Colonic mucosa (tissue), 4 donors: ENCODE measurements around the gene CREB5. TPM values are rescaled to one million over a fixed set of nuclear protein-coding genes. Genes with fewer than 3 reads are reported as not detected.

Experiments used
- DNase-seq: peaks from one replicate; pipeline ENCODE4 v3.0.0-alpha.2; 2020
- H3K27ac ChIP-seq: fragments of 200-600 bp; one replicate; pipeline ENCODE4 v1.8.0; 2021
- H3K27me3 ChIP-seq: fragments of 200-600 bp; one replicate; pipeline ENCODE4 v1.8.0; 2021
- H3K36me3 ChIP-seq: fragments of 200-600 bp; one replicate; pipeline ENCODE4 v1.8.0; 2021
- H3K4me1 ChIP-seq: fragments of 200-600 bp; one replicate; pipeline ENCODE4 v1.8.0; 2021; ENCODE audit warnings: mild to moderate bottlenecking
- H3K4me3 ChIP-seq: fragments of 200-600 bp; one replicate; pipeline ENCODE4 v1.8.0; 2021
- H3K9ac ChIP-seq, 2 donors: one replicate each; pipeline ENCODE4 v1.7.0; 2013; ENCODE audit warnings: control low read depth in 2 of 2, low read depth in 2 of 2, low read length in 2 of 2
- H3K9me3 ChIP-seq: fragments of 200-600 bp; one replicate; pipeline ENCODE4 v1.8.0; 2021
- CTCF ChIP-seq: fragments of 200-600 bp; IDR thresholded peaks from one replicate; pipeline ENCODE4 v1.8.0; 2022; ENCODE audit warnings: antibody characterized with exemption, mild to moderate bottlenecking
- intact Hi-C: fragments of 100-400 bp; cut with DNase I; formaldehyde crosslinking; loops from one replicate; pipeline ENCODE4 v1.14.1; 2022
- total RNA-seq, 2 donors: library from RNA; stranded (reverse); fragmentation: NEBNext Ultra II Directional in 1 of 2; extraction: Animal tissue kit (Norgen Biotek cat#: 25700) in 1 of 2; gene quantifications; one replicate each; pipeline ENCODE4 v1.2.1, GENCODE V29; 2021
- donor health status: healthy.
- donor health status: DM: no; HTN: no; CAD: no.
- donor health status: DM: no; HTN: no; CAD: no.

Gene CREB5
- total RNA-seq, 2 donors from 2014 or later = 0.54 to 3.6 TPM

DNA sequence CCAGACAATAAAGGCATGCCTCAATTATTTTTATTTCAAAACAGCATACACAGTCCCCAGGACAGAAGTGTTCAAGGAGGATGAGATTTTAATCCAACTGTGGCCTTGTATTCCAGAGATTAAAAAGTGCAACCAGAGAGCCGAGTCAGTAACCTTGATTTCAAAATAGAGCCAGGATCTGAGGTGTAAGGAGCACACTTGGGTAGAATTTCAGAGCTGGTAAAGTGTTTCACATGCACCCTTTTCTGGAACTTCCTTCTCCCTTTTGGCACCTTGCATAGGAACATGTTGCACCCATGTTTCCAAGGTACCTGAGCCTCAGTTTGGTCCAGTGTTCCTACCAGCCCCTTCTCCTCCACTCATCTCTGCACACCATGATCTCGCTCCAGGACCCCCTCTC is 320.7 kb downstream of the CREB5 start:
- no peaks in the 10 kb centered on the region for H3K9me3 ChIP-seq
- no peaks in the 10 kb centered on the region for H3K27me3 ChIP-seq
- H3K4me1 ChIP-seq = no peaks in the 10 kb centered on the region
- no peak overlapping the region for H3K4me3 ChIP-seq
- no peak overlapping the region for H3K27ac ChIP-seq
- TF ChIP-seq CTCF = no peak
- H3K9ac ChIP-seq = no peak overlapping the region
- DNase-seq = no peak
- no peaks in the 10 kb centered on the region for H3K36me3 ChIP-seq
- intact Hi-C loops = no loop called here

DNA sequence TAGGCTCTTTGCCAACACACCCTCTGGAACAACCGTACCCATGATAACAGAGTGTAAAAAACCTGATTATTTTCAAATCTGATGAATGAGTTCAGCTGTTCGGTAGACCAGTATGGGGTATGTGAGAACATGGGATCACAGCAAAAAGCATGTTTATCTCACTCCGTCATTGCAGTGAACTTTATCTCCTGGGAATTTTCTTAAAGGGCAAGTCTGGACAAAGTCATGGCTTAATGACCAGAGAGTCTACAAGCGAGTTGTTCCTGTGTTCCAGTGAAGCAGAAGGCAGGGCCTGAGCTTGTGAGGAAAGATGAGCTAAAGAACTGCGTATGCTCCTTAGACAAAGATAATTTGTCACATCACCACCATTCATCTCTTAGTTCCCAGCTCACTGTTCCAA is 326.1 kb downstream of the CREB5 start:
- no peaks in the 10 kb centered on the region for H3K36me3 ChIP-seq
- no peaks in the 10 kb centered on the region for H3K9me3 ChIP-seq
- intact Hi-C loops = no loop called here
- no peaks in the 10 kb centered on the region for H3K27me3 ChIP-seq
- no peak overlapping the region for H3K4me3 ChIP-seq
- no peak overlapping the region for H3K27ac ChIP-seq
- TF ChIP-seq CTCF = no peak
- no peak overlapping the region for H3K9ac ChIP-seq
- H3K4me1 ChIP-seq = no peaks in the 10 kb centered on the region
- no peak for DNase-seq

GRCh38 chr7:28739128-28739527 is 326.8 kb downstream of the CREB5 start:
- H3K36me3 ChIP-seq = no peaks in the 10 kb centered on the region
- H3K4me3 ChIP-seq = no peak overlapping the region
- H3K9ac ChIP-seq = no peak overlapping the region
- intact Hi-C loops = no loop called here
- H3K27ac ChIP-seq = no peak overlapping the region
- no peaks in the 10 kb centered on the region for H3K27me3 ChIP-seq
- TF ChIP-seq CTCF = no peak
- H3K9me3 ChIP-seq = no peaks in the 10 kb centered on the region
- DNase-seq = no peak
- no peaks in the 10 kb centered on the region for H3K4me1 ChIP-seq

GRCh38 chr7:28739826-28740225 is 327.5 kb downstream of the CREB5 start:
- Histone ChIP-seq H3K27ac (no peak overlapping the region), H3K27me3 (no peaks in the 10 kb centered on the region), H3K36me3 (no peaks in the 10 kb centered on the region), H3K4me3 (no peak overlapping the region), H3K9ac (no peak overlapping the region), H3K4me1 (no peaks in the 10 kb centered on the region), H3K9me3 (no peaks in the 10 kb centered on the region)
- intact Hi-C loops = no loop called here
- no peak for DNase-seq
- TF ChIP-seq CTCF = no peak

DNA sequence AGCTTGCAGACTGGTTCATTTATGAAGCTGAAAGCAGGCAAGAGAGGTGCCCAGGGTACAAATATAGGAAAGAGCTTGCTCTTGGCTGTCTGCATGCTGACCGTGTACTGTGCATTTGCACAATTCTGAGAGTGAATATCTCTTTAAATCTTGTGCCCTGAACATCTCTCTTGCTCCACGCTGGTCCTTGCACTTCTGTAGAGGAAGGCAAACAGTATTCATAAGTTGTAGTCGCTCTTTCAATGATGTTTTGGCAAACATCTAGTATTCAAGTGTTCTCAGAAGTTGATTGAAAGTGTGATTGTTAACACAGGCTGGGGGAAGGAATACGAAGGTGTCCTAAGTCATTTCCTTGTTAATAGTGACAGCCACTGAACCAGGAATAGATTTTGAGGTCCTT is 332.6 kb downstream of the CREB5 start:
- no peak for DNase-seq
- Histone ChIP-seq H3K27me3 (no peaks in the 10 kb centered on the region), H3K27ac (no peak overlapping the region), H3K4me1 (no peaks in the 10 kb centered on the region), H3K4me3 (no peak overlapping the region), H3K9me3 (no peaks in the 10 kb centered on the region), H3K9ac (no peak overlapping the region), H3K36me3 (no peaks in the 10 kb centered on the region)
- no peak for TF ChIP-seq CTCF
- intact Hi-C loops = no loop called here

GRCh38 chr7:28745351-28745750 is 333.0 kb downstream of the CREB5 start:
- no peak for TF ChIP-seq CTCF
- DNase-seq = no peak
- no peak overlapping the region for H3K4me3 ChIP-seq
- H3K9ac ChIP-seq = no peak overlapping the region
- no peak overlapping the region for H3K27ac ChIP-seq
- H3K36me3 ChIP-seq = no peaks in the 10 kb centered on the region
- intact Hi-C loops = no loop called here
- H3K27me3 ChIP-seq = no peaks in the 10 kb centered on the region
- no peaks in the 10 kb centered on the region for H3K4me1 ChIP-seq
- H3K9me3 ChIP-seq = no peaks in the 10 kb centered on the region
